Tibial nerve (tissue), 4 donors: ENCODE results near the gene NTRK2.

ENCODE experiments used
- CTCF ChIP-seq, 5 experiments: fragments of 200-600 bp in 3 of 5; fragments of 450-650 bp in 2 of 5; sonication (generic) in 3 of 5; IDR thresholded peaks; one replicate each; pipeline ENCODE4 v1.5.1; 2016 to 2019; ENCODE audit warnings: antibody characterized with exemption in 5 of 5, mild to moderate bottlenecking in 3 of 5, moderate library complexity in 2 of 5
- EP300 ChIP-seq, 2 donors: sonication (generic); formaldehyde crosslinking; IDR thresholded peaks; one replicate each; pipeline ENCODE4 v1.6.1; 2017; ENCODE audit warnings: antibody characterized with exemption in 2 of 2, mild to moderate bottlenecking in 1 of 2
- POLR2A ChIP-seq, 2 donors: fragments of 450-650 bp; IDR thresholded peaks; one replicate each; pipeline ENCODE4 v1.6.1; 2017; ENCODE audit warnings: antibody characterized with exemption in 2 of 2, mild to moderate bottlenecking in 2 of 2, moderate library complexity in 2 of 2

- TF ChIP-seq POLR2A (IDR thresholded peaks at IDR 0.05) (no peak), CTCF (IDR thresholded peaks at IDR 0.05) (no peak), EP300 (IDR thresholded peaks at IDR 0.05) (no peak)
Measured at GRCh38 chr9:84812355-84812754, 142.8 kb downstream of the NTRK2 start.
